HL-60/S4 treated with phorbol 12-myristate 13-acetate at 8.2 ng/mL for 4 days and 3 days (cell line): ENCODE measurements around the gene REM1.
"Not testable (repeated sequence)": the region's sequence is repeated elsewhere in the genome, so short reads cannot be mapped to it uniquely, and the experiment has no call there.

Experiments used
- in situ Hi-C: fragments of 300-500 bp; cut with MboI; formaldehyde crosslinking; loops from 2 replicates; pipeline ENCODE4 v1.15.0; 2022; ENCODE audit warnings: low sequenced_read_pairs

REM1 gene, protein sequence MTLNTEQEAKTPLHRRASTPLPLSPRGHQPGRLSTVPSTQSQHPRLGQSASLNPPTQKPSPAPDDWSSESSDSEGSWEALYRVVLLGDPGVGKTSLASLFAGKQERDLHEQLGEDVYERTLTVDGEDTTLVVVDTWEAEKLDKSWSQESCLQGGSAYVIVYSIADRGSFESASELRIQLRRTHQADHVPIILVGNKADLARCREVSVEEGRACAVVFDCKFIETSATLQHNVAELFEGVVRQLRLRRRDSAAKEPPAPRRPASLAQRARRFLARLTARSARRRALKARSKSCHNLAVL

GRCh38 chr20:31474758-31475427 is at the start of gene REM1, which contains the start of gene DEFB124:
Gene REM1 (plus strand): TSS chr20:31475288. CDS start chr20:31476446, 1,158 bp downstream.
Gene DEFB124 (minus strand): TSS chr20:31475127. CDS start chr20:31473013, 2,114 bp downstream.
- in situ Hi-C loops, result no loop called here

DNA sequence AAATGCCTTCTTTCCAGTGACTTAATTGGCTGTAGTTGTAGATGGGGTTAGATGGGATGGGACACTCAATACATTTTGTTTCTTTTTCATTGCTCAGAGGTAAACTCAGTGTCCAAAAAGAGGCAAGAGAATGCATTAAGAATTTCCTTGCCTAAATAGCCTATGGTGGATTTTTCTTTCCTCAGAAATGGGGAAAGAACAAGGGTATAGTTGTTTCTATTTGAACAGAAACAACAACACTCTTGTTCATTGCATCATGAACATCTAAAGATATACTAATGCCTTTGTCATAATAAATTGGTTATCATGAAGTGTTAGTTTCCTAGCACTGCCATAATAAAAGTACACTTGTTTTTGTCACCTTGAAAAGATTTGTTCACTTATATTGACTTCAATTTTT is 49.3 kb upstream of the REM1 start:
- in situ Hi-C loops, result no loop called here

GRCh38 chr20:31426891-31427551 is 48.1 kb upstream of the REM1 start:
- in situ Hi-C loops, result not testable (repeated sequence)

DNA sequence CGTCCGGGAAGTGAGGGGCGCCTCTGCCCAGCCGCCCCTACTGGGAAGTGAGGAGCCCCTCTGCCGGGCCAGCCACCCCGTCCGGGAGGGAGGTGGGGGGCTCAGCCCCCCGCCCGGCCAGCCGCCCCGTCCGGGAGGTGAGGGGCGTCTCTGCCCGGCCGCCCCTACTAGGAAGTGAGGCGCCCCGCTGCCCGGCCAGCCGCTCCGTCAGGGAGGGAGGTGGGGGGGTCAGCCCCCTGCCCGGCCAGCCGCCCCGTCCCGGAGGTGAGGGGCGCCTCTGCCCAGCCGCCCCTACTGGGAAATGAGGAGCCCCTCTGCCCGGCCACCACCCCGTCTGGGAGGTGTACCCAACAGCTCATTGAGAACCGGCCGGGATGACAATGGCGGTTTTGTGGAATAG is 47.5 kb upstream of the REM1 start:
- in situ Hi-C loops, result not testable (repeated sequence)

DNA sequence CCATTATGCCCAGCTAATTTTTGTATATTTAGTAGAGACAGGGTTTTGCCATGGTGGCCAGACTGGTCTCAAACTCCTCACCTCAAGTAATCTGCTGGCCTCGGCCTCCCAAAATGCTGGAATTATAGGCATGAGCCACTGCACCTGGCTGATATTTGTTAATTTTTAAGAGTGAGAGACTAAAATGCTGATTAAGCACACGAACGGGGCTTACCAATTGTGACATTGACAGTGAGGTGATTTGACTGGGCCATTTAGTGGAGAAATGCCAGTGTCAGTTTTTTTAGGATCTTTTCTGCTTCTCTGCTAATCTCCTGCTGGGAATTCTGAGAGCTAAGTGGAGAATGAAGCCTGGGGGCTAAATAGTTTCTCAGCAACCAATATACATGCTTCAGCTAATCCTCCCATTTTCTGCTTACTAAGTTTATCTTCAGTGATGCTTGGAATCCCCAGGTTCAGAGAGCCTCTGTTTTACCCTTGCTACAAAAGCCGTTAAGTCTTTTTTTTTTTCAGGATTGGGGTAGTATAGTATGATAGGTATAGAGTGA is 44.4 kb upstream of the REM1 start:
- in situ Hi-C loops, result no loop called here

- in situ Hi-C loops, result no loop called here
Measured at GRCh38 chr20:31440012-31440659, 35.0 kb upstream of the REM1 start, which contains the start of gene DEFB123. Gene DEFB123 (plus strand): TSS chr20:31440632. CDS start chr20:31440699, 67 bp downstream.

DNA sequence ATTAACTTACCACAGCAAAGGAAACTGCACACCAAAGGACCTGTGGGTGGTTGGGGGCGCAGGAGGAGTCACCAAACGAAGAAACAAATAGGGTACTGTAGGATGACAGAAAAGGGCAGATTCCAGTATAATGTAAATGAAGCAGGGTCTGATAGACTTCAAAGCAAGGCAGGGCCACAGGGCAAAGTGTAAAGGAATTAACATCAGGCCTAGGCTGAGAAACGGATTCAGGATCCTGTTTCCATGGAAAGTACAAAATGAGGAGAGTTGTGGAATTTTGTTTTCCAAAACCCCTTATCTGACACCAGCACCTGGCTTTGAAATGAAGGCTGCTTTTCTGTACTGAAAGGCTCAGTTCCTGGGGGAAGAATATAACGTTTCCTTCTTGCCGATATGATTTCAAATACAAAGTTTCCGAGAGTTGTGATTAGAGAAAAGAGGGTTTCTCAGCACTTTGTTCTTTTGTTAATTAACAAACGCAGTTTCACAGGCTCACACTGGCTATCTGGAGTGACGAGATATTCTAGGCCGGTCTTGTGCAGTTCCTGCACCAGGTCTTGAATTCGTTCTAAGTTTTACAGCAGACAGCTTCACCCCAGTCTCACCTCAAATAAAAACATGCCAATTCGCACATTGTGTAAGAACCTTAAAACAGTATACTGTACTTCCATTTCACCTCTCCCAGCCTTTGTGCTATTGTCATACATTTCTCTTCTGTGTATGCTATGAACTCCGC is 28.8 kb upstream of the REM1 start:
- in situ Hi-C loops, result no loop called here

- in situ Hi-C loops, result no loop called here
Measured at GRCh38 chr20:31449511-31450414, 25.3 kb upstream of the REM1 start.

- in situ Hi-C loops, result no loop called here
Measured at GRCh38 chr20:31452575-31452974, 22.5 kb upstream of the REM1 start.

DNA sequence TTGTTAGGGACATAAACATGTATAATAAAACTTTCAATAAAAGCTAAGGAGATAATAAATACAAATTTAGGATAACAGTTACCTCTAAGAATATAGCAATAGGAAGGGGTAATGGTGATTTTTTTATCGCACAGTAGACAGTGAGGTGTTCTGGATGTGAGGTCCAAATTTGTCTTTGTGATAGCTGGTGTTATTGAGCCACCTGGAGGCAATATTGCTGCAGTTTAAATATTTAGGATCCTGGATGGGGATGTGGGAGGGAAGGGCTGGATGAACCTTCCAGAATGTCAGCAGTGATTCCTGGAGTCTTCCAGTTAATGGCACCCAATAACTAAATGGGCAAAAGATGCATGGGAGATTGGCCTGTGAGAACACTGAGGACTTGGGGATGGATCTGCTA is 20.7 kb upstream of the REM1 start:
- in situ Hi-C loops, result no loop called here

DNA sequence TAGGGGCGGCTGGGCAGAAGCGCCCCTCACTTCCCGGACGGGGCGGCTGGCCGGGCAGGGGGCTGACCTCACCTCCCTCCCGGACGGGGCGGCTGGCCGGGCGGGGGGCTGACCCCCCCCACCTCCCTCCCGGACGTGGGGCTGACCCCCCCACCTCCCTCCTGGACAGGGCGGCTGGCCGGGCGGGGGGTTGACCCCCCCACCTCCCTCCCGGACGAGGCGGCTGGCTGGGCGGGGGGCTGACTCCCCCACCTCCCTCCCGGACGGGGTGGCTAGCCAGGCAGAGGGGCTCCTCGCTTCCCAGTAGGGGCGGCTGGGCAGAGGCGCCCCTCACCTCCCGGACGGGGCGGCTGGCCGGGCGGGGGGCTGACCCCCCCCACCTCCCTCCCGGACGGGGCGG is 4.1 kb upstream of the REM1 start:
- in situ Hi-C loops, result not testable (repeated sequence)

GRCh38 chr20:31472395-31473330 is 2.4 kb upstream of the REM1 start:
- in situ Hi-C loops, result no loop called here

- in situ Hi-C loops, result no loop called here
Measured at GRCh38 chr20:31473331-31474096, 1.6 kb upstream of the REM1 start.

- in situ Hi-C loops, result no loop called here
Measured at GRCh38 chr20:31474097-31474436, 1.0 kb upstream of the REM1 start.

GRCh38 chr20:31475472-31476293 is 595 bp downstream of the REM1 start:
- in situ Hi-C loops, result no loop called here

- in situ Hi-C loops, result no loop called here
Measured at GRCh38 chr20:31476294-31476585, 1.2 kb downstream of the REM1 start.

- in situ Hi-C loops, result no loop called here
Measured at GRCh38 chr20:31476643-31477215, 1.6 kb downstream of the REM1 start.
